ENCODE data around the gene NR6A1. TPM values are rescaled to one million over a fixed set of nuclear protein-coding genes. Genes with fewer than 3 reads are reported as not detected.

Gene NR6A1
- total RNA-seq, 1 experiment from 2014 or later = 0.77 TPM

DNA sequence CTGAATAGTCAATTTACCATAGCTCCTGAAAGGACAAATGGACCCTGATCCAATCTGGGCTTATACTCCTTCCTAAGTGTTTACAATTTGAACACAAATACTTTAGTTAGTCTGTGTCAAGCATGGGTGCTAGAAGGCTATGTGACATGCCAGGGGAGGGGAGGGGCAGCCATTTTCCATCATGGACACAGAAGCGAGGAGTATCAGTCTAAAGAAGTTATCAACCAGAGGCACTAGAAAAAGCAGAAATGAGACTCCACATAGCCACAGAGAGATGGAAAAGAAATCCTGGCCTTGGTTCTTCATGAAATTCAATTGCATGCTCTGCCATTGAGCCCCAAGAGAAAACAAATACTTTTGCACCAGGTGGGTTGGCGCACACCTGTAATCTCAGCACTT is 61.8 kb downstream of the NR6A1 start:
- Histone ChIP-seq H3K4me3 (ENCODE audit: low read length) (no peak overlapping the region), H4K20me1 (ENCODE audit: low read length) (no peaks in the 10 kb centered on the region), H3K79me2 (ENCODE audit: low read length) (no peaks in the 10 kb centered on the region), H2AFZ (ENCODE audit: low read length) (no peak overlapping the region), H3K4me1 (ENCODE audit: insufficient read depth, low read length) (peaks cover 26% of the 10 kb centered on the region), H3F3A (ENCODE audit: low read length, unreplicated experiment) (no peaks in the 10 kb centered on the region), H3K27me3 (ENCODE audit: low read length) (no peaks in the 10 kb centered on the region), H3K4me2 (ENCODE audit: low read length) (peak overlapping the region; percentile 63), H3K9ac (ENCODE audit: low read length) (no peak overlapping the region), H3K27ac (ENCODE audit: low read length) (peak overlapping the region; percentile 67), H3K9me2 (replicated peaks; ENCODE audit: low read length) (no peaks in the 10 kb centered on the region), H3K36me3 (ENCODE audit: low read depth, low read length) (no peaks in the 10 kb centered on the region; the same call in 1 of the 2 replicates), H3K9me3 (ENCODE audit: low read length) (no peaks in the 10 kb centered on the region)
- ATAC-seq (no peak), DNase-seq (no peak)
- TF ChIP-seq, protein P1, sequence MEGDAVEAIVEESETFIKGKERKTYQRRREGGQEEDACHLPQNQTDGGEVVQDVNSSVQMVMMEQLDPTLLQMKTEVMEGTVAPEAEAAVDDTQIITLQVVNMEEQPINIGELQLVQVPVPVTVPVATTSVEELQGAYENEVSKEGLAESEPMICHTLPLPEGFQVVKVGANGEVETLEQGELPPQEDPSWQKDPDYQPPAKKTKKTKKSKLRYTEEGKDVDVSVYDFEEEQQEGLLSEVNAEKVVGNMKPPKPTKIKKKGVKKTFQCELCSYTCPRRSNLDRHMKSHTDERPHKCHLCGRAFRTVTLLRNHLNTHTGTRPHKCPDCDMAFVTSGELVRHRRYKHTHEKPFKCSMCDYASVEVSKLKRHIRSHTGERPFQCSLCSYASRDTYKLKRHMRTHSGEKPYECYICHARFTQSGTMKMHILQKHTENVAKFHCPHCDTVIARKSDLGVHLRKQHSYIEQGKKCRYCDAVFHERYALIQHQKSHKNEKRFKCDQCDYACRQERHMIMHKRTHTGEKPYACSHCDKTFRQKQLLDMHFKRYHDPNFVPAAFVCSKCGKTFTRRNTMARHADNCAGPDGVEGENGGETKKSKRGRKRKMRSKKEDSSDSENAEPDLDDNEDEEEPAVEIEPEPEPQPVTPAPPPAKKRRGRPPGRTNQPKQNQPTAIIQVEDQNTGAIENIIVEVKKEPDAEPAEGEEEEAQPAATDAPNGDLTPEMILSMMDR (conservative IDR thresholded peaks at IDR 0.05; ENCODE audit: low read depth, low read length) = no peak
- TF ChIP-seq EZH2phosphoT487 (IDR thresholded peaks at IDR 0.05; ENCODE audit: borderline replicate concordance, low read length) (no peak), EZH2 (IDR thresholded peaks at IDR 0.05; ENCODE audit: low read length, unreplicated experiment) (no peak)
- ChIA-PET CTCF (interaction anchor here (0.8 to 2.0 kb wide), 2 partner anchors 60 to 158 kb away, joined by 3 to 9 read pairs; no protein-coding TSS in a partner anchor), POLR2A (ENCODE audit: unreplicated experiment) (no interaction called here)
- intact Hi-C loops (cut with micrococcal nuclease) = no loop called here
- BruUV-seq (replicated peaks) = no TSS peak

DNA sequence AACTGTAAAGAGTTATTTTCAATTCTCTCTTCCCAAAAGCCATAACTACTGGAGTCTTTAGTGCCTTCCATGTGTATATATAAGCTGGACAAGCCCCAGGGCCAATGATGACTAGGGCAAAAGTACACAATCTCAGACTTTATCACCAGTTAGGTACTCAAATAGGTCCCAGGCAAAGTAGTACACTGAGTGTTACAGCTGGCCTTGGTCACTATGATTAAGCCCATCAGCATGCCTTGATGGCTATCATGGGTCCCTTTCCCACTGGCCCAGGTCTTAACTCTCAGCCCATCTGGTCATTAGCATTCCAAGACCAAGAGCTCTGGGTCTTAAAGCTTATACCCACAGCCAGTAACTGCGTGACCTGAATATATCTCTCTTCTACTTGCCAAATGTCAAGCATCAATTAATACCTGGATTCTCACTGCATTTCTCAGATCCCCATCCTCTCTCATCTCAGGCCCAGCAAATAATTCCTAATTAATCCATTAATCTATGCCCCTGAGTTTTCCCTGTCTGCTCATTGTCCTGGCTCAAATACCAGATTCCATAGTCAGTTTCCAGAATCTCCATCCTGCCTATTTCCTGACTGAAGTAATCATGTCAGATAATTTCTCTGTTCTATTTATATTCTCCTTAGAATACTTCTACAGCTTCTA is 62.3 kb downstream of the NR6A1 start:
- DNase-seq = peak; percentile 83
- CTCF ChIA-PET = interaction anchor here (0.8 to 2.0 kb wide), 2 partner anchors 61 to 157 kb away, joined by 3 to 9 read pairs; no protein-coding TSS in a partner anchor

More for the DNA sequence above, 62.3 kb downstream of the NR6A1 start:
- Histone ChIP-seq H2AFZ (ENCODE audit: low read length) (no peak overlapping the region), H3K9ac (ENCODE audit: low read length) (peak overlapping the region; percentile 57), H3K4me1 (ENCODE audit: insufficient read depth, low read length) (peaks cover 26% of the 10 kb centered on the region), H3K36me3 (ENCODE audit: low read depth, low read length) (no peaks in the 10 kb centered on the region; the same call in 1 of the 2 replicates), H3K27ac (ENCODE audit: low read length) (peak overlapping the region; percentile 79), H3K9me2 (replicated peaks; ENCODE audit: low read length) (no peaks in the 10 kb centered on the region), H3K79me2 (ENCODE audit: low read length) (no peaks in the 10 kb centered on the region), H3K9me3 (ENCODE audit: low read length) (no peaks in the 10 kb centered on the region), H3K4me3 (ENCODE audit: low read length) (no peak overlapping the region), H3F3A (ENCODE audit: low read length, unreplicated experiment) (no peaks in the 10 kb centered on the region), H3K27me3 (ENCODE audit: low read length) (no peaks in the 10 kb centered on the region), H3K4me2 (ENCODE audit: low read length) (peak overlapping the region; percentile 63), H4K20me1 (ENCODE audit: low read length) (no peaks in the 10 kb centered on the region)
- no peak for TF ChIP-seq EZH2phosphoT487 (IDR thresholded peaks at IDR 0.05; ENCODE audit: borderline replicate concordance, low read length)
- TF ChIP-seq, protein P1 (conservative IDR thresholded peaks at IDR 0.05; ENCODE audit: low read depth, low read length) = no peak
- no peak for TF ChIP-seq EZH2 (IDR thresholded peaks at IDR 0.05; ENCODE audit: low read length, unreplicated experiment)
- intact Hi-C loops (cut with micrococcal nuclease) = no loop called here
- no TSS peak for BruUV-seq (replicated peaks)
- POLR2A ChIA-PET (ENCODE audit: unreplicated experiment) = interaction anchor here (0.6 kb wide), 1 partner anchor 289 kb away, joined by 3 read pairs; no protein-coding TSS in a partner anchor
- peak; percentile 86 for ATAC-seq
